ENCODE measurements around the gene ACTG1.

DNA sequence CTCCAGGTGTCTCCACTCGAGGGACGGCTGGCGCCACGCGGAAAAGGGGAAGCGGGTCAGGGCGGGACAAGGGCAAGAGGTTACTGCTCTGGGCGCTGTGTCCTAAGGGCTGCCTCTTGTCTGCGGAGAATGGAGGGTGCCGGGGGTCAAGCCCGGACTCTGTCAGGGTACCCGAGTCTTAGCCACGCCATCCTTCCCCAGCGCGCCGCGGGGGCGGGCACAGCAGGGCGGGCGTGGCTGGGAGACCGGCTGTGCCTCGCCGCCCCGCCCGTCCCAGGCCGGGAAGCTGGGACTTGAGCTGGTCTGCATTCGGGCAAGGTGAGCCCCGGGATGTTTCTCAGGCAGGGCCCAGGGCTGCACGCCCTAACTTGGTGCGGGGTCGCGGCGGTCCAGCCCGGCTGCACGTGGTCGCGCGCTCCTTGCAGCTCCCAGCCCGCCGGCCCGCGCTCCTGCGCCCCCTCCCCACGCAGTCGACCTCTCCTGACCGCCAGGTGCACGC is 6.2 kb upstream of the ACTG1 start:
- TF ChIP-seq, protein P1, sequence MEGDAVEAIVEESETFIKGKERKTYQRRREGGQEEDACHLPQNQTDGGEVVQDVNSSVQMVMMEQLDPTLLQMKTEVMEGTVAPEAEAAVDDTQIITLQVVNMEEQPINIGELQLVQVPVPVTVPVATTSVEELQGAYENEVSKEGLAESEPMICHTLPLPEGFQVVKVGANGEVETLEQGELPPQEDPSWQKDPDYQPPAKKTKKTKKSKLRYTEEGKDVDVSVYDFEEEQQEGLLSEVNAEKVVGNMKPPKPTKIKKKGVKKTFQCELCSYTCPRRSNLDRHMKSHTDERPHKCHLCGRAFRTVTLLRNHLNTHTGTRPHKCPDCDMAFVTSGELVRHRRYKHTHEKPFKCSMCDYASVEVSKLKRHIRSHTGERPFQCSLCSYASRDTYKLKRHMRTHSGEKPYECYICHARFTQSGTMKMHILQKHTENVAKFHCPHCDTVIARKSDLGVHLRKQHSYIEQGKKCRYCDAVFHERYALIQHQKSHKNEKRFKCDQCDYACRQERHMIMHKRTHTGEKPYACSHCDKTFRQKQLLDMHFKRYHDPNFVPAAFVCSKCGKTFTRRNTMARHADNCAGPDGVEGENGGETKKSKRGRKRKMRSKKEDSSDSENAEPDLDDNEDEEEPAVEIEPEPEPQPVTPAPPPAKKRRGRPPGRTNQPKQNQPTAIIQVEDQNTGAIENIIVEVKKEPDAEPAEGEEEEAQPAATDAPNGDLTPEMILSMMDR (conservative IDR thresholded peaks at IDR 0.05 in 1 of 2, IDR thresholded peaks at IDR 0.05 in 1 of 2; ENCODE audit: extremely low read depth in 1 of 2, insufficient read depth in 1 of 2, low read depth in 1 of 2, low read length in 2 of 2), result no peak
- no peak for TF ChIP-seq EZH2 (IDR thresholded peaks at IDR 0.05; ENCODE audit: borderline replicate concordance, low read length)
